H54 (cell line): ENCODE measurements around the gene JAK1.

Experiments used
- DNase-seq: peaks from one replicate; pipeline ENCODE4 v3.0.0; 2011; ENCODE audit warnings: low spot score, mixed read lengths; ENCODE audit not compliant: insufficient read length
- FAIRE-seq: peaks from 3 replicates; lab custom pipeline; 2011; peaks lifted over from hg19 to GRCh38; lab: Jason Lieb, UNC
- POLR2A ChIP-seq: IDR thresholded peaks from 2 replicates; pipeline ENCODE4 v1.6.1; 2011; ENCODE audit warnings: low read depth, mild to moderate bottlenecking, low read length

The JAK1 gene

DNA sequence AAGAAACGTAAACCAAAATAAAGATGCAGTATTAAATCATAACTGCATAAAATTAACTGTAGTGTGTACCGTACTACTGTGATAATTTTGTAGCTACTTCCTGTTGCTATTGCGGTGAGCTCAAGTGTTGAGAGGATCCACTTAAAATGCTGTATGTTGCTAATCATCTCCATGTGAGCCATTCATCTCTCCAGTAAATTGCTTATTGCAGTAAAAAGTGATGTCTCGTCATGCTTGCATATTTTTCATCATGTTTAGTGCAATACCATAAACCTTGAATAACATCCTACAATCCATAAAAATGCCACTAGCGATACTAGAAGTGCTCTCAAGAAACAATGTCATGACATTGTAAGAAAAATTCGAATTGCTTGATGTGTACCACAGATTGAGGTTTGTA, 155.2 kb downstream of the JAK1 start:
- DNase-seq (no peak), FAIRE-seq (no peak)
- TF ChIP-seq POLR2A, result no peak

DNA sequence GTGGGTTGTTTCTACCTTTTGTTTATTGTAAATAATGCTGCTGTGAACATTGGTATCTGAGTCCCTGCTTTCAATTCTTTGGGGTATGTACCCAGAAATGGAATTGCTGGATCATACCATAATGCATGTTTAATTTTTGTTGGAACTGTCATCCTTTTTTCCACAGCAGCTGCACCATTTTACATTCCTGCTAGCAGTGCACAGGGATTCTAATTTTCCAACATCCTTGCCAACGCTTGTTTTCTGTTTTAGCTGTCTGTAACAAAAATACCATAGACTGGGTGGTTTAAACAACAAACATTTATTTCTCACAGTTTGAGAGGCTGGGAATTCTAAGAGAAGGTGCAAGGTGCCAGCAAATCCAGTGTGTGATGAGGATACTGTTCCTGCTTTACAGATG, 156.3 kb downstream of the JAK1 start:
- DNase-seq (no peak), FAIRE-seq (no peak)
- TF ChIP-seq POLR2A, result no peak

DNA sequence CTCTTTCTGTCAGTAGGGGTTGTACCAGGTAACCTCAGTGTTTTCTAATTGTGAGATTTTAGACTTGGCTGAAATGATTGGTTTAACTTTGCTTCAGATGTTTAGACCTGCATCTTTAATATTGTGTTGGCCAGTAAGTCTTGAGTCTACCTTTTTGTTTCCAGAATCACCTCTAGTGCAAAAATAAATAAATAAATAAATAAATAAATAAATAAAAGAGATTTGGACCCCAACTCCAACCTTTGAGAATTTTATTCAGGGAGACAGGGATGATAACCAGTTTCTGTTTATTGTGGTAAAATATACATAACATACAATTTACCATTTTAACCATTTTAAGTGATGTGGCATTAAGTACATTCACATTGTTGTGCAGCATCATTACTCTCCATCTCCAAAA, 157.0 kb downstream of the JAK1 start:
- FAIRE-seq (no peak), DNase-seq (no peak)
- no peak for TF ChIP-seq POLR2A

DNA sequence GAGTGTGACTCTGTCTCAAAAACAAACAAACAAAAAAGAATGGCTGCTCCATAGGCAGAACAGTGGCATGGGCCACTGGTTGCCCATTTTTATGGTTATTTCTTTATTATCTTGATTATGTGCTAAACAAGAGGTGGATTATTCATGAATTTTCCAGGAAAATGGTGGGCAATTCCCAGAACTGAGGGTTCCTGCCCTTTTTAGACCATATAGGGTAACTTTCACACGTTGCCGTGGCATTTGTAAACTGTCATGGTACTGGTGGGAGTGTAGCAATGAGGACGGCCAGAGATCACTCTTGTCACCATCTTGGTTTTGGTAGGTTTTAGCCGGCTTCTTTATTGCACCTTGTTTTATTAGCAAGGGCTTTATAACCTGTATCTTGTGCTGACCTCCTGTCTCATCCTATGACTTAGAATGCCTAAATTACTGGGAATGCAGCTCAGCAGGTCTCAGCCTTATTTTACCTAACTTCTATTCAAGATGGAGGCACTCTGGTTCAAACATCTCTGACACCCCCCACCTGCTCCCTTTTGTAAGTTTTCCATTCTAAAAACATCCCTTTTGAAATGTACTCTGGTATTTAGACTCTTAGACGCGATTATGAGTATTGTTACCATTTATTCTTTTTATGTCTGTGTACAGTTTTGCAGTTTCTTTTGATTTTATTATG, 164.4 kb downstream of the JAK1 start:
- DNase-seq, result no peak
- FAIRE-seq, result no peak
- no peak for TF ChIP-seq POLR2A

DNA sequence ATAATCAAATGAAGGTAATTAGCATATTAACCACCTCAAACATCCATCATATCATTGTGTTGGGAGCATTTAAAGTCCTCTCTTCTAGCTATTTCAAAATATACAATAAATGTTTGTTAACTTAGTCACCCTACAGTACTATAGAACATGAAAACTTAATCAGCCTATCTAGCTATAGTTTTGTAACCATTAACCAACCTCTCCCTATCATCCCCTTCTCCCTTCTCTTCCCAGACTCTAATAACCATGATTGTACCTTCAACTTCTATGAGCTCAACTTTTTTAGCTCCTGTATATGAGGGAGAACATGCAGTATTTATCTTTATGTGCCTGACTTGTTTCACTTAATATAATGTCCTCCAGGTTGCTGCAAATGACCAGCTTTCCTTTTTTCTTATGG, 167.5 kb downstream of the JAK1 start:
- no peak for TF ChIP-seq POLR2A
- DNase-seq (no peak), FAIRE-seq (peak; percentile 50)

DNA sequence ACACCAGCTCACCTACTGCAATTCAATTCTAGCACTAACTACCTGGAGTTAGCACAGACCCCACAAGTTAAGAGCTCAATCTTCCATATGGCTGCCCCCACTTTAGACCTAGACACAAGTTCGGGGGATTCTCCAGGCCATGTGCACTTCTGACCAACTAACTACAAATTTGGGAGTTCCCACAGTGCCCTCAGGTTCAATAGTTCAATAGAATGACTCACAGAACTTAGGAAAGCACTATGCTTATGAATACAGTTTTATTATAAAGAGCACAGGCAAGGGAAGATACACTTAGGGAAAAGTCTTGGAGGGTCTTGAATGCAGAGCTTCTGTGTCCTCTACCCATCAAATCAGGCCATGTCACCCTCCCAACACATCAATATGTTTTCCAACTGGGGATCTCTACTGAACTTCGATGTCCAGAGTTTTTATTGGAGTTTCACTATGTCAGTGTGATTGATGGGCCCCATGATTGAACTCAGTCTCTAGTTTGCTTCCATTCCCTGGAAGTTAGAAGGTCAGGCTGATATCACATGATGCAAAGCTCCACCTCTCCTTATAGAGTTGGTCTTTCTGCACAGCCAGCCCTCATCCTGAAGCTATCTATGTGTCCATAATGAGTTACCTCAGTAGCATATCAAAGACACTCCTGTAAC, 175.4 kb downstream of the JAK1 start:
- no peak for TF ChIP-seq POLR2A
- DNase-seq, result no peak
- FAIRE-seq, result no peak
